DMS53 (cell line): ENCODE results near the gene TRIO.
"Not testable (repeated sequence)": the region's sequence is repeated elsewhere in the genome, so short reads cannot be mapped to it uniquely, and the experiment has no call there.

Experiments
- DNase-seq: peaks from one replicate; lab custom pipeline; 2025; lab: John Stamatoyannopoulos, UW

TRIO gene

GRCh38 chr5:14415024-14415697 lies 272.0 kb downstream of the TRIO start:
- DNase-seq: no peak

DNA sequence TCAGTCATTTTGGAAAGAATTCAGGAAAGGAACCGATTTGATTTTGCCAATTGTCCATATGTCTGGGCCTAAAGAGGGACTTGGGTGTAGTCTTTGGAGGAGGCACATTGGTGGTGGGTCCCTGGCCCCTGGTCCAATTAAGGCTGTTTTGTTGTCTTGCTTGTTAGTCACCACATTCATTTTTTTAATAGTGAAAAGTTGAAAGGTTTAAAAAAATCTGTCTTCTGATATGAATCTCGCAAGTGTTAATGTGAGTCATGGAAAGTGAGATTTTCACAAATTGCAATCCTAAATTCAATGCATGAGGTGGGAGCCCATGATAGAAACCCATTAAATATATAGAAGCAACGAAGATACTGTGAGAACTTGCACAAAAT lies 272.5 kb downstream of the TRIO start:
- no peak for DNase-seq

- no peak for DNase-seq
Observed at GRCh38 chr5:14416621-14417275, 273.6 kb downstream of the TRIO start.

- no peak for DNase-seq
Observed at GRCh38 chr5:14417276-14417730, 274.2 kb downstream of the TRIO start.

- no peak for DNase-seq
Observed at GRCh38 chr5:14417792-14418765, 274.9 kb downstream of the TRIO start.

DNA sequence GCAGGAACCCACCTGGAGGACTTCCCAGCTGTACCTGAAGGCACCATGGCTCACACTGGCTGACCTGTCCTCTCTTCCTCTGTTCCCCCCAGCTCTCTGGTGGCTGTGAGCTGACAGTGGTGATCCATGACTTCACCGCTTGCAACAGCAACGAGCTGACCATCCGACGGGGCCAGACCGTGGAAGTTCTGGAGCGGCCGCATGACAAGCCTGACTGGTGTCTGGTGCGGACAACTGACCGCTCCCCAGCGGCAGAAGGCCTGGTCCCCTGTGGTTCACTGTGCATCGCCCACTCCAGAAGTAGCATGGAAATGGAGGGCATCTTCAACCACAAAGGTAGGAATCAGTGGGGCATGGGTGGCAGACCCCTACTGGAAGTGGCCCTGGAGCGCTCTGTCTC lies 276.5 kb downstream of the TRIO start:
- DNase-seq: no peak

GRCh38 chr5:14420101-14420811 lies 277.1 kb downstream of the TRIO start:
- no peak for DNase-seq

DNA sequence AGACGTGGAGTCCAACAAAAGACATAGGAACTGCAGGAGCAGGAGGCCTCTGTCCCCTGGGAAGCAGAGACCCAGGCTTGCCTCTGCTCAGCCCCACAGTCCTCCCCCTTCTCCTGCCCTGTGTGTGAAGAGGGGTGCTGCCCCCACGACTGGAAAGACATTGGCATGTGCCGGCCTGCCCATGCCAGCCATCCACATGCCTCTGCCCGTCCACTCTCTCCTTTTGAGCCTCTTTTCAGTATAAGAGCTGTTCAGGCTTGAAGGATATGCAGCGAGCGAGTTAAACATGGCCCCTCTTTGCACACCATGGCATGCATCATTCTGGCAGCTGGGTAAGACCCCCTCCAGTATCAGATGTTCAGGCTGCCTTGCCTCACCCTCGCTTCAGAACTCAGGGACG lies 278.7 kb downstream of the TRIO start:
- no peak for DNase-seq

DNA sequence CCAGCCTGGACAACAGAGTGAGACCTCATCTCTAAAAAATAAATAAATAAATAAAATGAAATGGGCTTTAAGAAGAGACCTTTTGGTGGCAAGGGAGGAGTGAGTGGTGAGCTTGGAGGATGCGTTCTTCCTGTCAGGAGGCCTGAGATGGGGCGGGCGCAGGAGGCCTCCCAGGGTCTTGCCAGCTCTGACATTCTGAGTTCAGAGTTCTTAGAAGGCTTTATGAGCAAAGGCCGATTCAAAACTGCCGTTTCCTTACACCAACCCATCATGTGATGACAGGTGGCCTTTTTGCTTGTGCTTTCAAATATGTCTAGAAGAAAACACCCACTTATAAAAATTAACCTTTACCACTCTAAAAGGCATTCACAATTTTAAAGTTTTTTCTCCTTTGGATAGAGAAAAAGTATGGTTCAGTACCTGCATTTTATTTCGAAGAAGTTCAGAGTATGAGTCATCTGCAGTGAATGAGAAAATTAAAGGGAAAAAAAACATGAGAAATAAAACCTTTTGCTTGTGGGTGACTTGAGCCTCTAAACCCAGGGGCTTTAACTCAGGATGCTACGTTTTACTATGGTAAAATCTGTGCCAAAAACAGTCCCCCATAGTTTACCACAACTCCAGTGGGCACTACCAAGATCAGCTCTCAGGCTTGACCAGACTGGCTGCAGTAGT lies 281.0 kb downstream of the TRIO start:
- DNase-seq: no peak

GRCh38 chr5:14425559-14425958 lies 282.4 kb downstream of the TRIO start:
- no peak for DNase-seq

DNA sequence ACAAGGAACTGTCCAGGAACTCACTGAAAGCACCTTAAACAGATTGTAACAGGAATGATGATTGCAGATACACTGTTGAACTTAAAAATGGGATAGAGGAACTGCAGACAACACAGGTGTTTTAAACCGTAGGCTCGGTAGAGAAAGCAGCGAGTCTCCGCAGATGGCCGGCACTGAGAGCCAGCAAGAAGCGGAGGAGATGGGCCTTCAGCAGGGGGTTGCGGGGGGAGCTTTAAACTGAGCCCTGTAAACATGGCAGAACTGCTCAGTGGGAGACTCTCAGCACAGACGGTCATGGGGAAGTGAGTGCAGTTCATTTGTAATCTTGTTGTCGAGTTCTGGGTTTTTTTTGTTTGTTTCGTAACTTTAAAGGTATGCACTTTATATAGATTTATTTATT lies 283.4 kb downstream of the TRIO start:
- DNase-seq: no peak

DNA sequence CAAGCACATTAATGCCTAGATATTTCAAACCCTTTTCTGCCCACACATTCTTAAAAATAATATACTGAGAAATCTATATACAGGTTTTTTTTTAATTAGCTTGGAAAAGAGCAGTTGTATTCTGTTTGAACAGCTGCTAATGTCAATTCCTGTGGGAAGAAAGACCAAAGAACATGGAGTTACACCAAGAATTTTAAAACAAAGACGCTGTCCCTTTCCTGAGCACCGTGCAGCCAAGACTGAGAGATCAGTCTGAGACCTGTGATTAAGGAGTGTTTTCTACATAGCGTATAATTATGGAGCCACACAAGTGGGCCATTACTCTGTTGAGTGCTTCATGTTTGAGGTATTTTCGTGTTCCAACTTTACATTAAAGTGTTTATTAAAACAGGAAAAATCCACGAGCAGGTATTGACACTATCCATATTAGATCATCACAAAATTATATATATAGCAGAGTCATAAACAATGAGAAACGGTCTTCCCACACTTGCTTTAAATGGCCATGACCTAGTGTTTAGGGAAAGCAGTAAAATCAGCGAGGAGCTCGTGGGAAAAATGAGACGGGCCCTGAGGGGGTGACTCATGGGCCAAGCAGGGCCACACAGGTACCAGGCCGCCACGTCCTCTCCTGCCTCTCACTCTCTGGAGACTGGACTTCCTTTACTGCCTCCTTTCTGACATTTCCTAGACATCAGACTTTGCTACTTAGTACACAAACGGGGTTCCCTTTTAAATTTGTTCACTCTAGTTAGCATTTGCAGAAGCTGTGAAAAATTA lies 285.4 kb downstream of the TRIO start:
- DNase-seq: no peak

DNA sequence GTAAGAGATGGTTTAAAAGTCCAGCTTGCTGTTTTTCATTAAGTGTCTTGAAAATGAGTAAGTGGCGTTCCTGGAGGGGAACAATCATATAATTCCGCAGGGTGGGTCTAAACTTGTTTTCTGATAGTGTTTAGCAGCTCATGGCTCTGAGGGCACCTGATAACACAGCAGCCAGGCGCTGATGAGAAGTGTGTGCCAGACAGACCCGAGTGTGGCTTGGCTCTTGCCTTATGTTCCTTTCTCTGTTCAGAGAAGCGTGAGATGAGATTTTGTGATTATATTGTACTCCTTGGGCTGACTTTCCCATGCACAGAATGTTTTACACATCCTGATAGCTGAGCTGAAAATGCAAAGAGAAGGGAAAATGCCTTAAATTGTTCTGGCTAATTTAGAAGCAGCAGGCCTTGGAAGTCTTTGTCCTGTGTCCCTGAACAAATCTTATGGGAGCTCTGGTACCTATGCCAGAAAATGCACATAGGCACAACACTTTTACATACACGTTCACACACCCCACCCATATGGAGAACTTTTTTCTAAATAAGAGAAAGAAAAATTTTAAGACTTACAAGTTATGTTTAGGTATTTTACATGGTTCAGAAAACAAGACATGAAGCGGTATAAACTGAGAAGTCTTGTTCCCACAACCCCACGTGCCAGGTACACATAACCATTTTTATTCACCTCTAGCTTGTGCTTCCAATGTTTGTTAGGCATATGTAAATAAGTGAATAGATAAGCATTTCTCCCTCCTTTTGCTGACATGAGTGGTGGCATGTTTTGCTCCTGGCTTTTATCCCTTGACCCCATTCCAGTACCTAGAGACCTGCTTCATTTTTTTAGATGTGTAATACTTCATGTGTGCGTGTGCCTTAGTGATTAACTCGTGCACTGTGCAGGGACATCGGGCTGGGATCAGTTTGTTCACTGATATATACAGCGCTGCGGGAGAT lies 286.2 kb downstream of the TRIO start:
- DNase-seq: no peak

DNA sequence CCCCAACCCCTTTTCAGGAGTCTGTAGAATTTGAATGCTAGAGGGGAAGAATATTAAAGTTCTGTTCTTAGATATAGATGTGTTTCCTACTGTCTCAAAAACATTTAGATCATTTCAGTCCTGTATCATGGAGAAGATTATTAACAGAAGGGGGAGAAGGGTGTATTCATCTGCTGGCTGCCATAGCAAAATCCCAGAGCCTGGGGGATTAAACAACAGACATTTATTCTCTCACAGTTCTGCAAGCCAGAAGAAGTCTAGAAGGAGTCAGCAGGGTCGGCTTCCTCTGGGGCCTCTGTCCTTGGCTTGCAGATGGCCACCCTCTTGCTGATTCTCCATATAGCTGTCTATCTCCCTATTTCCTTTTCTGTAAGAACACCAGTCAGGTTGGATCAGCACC lies 288.4 kb downstream of the TRIO start:
- DNase-seq: no peak

GRCh38 chr5:14432931-14433589 lies 289.9 kb downstream of the TRIO start:
- DNase-seq: no peak

DNA sequence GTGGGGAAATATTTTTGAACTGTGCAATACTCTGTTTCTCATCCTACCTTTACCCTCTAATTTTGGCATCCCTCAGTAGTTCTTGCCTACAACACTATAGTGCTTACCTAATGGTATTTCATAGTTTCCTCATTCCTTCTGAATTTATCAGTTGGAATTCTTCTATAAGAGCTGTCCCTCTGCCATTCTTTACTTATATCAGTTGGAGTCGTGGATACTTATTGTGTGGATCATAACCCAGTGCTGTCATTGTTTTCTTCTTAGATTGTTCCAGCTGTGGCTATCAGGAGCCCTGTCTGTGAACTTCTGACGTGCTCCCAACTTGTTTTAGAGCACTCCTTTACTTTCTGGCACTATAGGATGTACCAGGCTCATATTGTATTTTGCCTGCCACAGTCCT lies 292.3 kb downstream of the TRIO start:
- no peak for DNase-seq

DNA sequence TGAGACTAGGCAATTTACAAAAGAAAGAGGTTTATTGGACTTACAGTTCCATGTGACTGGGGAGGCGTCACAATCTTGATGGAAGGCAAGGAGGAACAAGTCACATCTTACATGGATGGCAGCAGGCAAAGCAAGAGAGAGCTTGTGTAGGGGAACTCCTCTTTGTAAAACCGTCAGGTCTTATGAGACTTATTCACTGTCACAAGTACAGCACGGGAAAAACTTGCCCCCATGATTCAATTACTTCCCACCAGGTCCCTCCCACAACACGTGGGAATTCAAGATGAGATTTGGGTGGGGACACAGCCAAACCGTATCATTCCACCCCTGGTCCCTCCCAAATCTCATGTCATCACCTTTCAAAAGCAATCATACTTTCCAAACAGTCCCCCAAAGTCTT lies 293.0 kb downstream of the TRIO start:
- DNase-seq: not testable (repeated sequence)

DNA sequence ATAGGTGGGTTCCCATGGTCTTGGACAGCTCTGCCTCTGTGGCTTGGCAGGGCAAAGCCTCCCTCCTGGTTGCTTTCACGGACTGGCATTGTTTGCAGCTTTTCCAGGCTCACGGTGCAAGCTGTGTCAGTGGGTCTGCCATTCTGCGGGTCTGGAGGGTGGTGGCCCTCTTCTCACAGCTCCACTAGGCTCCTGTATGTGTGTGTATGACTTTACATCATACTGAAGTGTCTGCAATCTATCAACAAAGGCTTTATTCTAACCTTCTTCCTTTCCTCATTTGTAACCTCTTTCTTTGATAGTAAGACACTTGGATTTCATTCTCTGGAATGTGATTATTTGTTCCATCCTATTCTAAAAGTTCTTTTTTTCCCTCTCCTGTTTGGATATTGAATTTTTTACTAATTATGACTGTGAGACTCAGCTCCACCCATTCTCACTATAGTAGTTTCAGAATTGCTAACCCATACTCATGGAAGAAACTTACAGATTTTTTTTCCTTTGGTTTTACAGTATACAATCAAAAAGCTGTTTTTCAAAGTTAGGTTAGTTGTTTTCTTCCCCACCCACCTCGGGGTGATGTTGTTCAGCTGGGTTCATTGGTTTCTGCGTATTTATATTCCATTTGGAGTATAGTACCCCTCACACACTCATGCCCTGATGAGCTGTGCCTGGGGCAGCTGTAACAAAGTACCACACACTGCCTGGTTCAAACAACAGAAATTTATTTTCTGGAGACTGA lies 293.8 kb downstream of the TRIO start:
- DNase-seq: no peak
